Upper lobe of left lung (tissue), 6 donors: ENCODE results near the gene MGMT. TPM values are rescaled to one million over a fixed set of nuclear protein-coding genes. Genes with fewer than 3 reads are reported as not detected.
A peak's percentile ranks its signal among the peaks of the same experiment; 100 is the strongest.

Source experiments
- ATAC-seq, 2 donors: fragments of 200-7000 bp; cut with Tn5 transposase; one replicate each; pipeline ENCODE4 v1.9.1; 2022; ENCODE audit warnings: mild to moderate bottlenecking in 2 of 2, moderate library complexity in 2 of 2; ENCODE audit not compliant: low FRiP score in 2 of 2
- DNase-seq, 2 donors: peaks; one replicate each; pipeline ENCODE4 v3.0.0-alpha.2; 2019 to 2020
- H3K27ac ChIP-seq, 4 donors: fragments of 200-600 bp; sonication (generic); one replicate each; pipeline ENCODE4 v1.5.1; 2016 to 2019
- H3K27me3 ChIP-seq, 4 donors: fragments of 200-600 bp; sonication (generic); one replicate each; pipeline ENCODE4 v1.5.1; 2017 to 2019
- H3K36me3 ChIP-seq, 4 donors: fragments of 200-600 bp; sonication (generic); one replicate each; pipeline ENCODE4 v1.5.1; 2016 to 2019
- H3K4me1 ChIP-seq, 4 donors: fragments of 200-600 bp; sonication (generic); one replicate each; pipeline ENCODE4 v1.5.1; 2018 to 2019
- H3K4me3 ChIP-seq, 4 donors: fragments of 200-600 bp; sonication (generic); one replicate each; pipeline ENCODE4 v1.5.1; 2017 to 2019; ENCODE audit warnings: mild to moderate bottlenecking in 2 of 4, moderate library complexity in 1 of 4
- H3K9me3 ChIP-seq, 4 donors: fragments of 200-600 bp; sonication (generic); one replicate each; pipeline ENCODE4 v1.5.1; 2018 to 2019
- CTCF ChIP-seq, 6 experiments: fragments of 450-650 bp in 4 of 6; fragments of 200-600 bp in 2 of 6; sonication (generic) in 2 of 6; IDR thresholded peaks; one replicate each; pipeline ENCODE4 v1.5.1; 2016 to 2019; ENCODE audit warnings: antibody characterized with exemption in 6 of 6
- EP300 ChIP-seq, 4 donors: sonication (generic); formaldehyde crosslinking; IDR thresholded peaks; one replicate each; pipeline ENCODE4 v1.5.1; 2017; ENCODE audit warnings: antibody characterized with exemption in 4 of 4, control low read depth in 2 of 4
- POLR2A ChIP-seq, 4 donors: fragments of 450-650 bp; IDR thresholded peaks; one replicate each; pipeline ENCODE4 v1.5.1; 2016 to 2017; ENCODE audit warnings: antibody characterized with exemption in 4 of 4, mild to moderate bottlenecking in 2 of 4
- POLR2AphosphoS5 ChIP-seq, 2 donors: sonication (generic); formaldehyde crosslinking; IDR thresholded peaks; one replicate each; pipeline ENCODE4 v1.5.1; 2017; ENCODE audit warnings: antibody characterized with exemption in 2 of 2
- WGBS, 2 donors: methylation state at CpG; one replicate each; pipeline ENCODE4 v1.1.5; 2017 to 2018; 5-methylcytosine and 5-hydroxymethylcytosine counted together
- total RNA-seq, 6 donors: library from RNA; depleted of rRNA in 4 of 6; stranded (reverse); fragments of >200 nt in 4 of 6; gene quantifications; one replicate each; pipeline versions ENCODE4 v1.1.0 to v1.2.1, GENCODE V29; 2016 to 2021
- donor health status: DM: no; HTN: no; CAD: no; lungs with moderate emphysema.
- donor health status: DM: no; HTN: yes; CAD: no; lungs with severe emphysema.

MGMT gene
- 10 to 100 TPM; 20.9 to 44.0 (median 29.6) TPM for total RNA-seq

DNA sequence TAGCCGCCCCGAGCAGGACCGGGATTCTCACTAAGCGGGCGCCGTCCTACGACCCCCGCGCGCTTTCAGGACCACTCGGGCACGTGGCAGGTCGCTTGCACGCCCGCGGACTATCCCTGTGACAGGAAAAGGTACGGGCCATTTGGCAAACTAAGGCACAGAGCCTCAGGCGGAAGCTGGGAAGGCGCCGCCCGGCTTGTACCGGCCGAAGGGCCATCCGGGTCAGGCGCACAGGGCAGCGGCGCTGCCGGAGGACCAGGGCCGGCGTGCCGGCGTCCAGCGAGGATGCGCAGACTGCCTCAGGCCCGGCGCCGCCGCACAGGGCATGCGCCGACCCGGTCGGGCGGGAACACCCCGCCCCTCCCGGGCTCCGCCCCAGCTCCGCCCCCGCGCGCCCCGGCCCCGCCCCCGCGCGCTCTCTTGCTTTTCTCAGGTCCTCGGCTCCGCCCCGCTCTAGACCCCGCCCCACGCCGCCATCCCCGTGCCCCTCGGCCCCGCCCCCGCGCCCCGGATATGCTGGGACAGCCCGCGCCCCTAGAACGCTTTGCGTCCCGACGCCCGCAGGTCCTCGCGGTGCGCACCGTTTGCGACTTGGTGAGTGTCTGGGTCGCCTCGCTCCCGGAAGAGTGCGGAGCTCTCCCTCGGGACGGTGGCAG is at the start of gene MGMT:
TSS of gene MGMT (plus strand) at position 539 of the 656 bp plus-strand sequence.
- no peaks in the 10 kb centered on the region for H3K9me3 ChIP-seq
- peak within 1 kb of the TSS; percentile 81 to 93 (median 92) for H3K4me3 ChIP-seq
- H3K27ac ChIP-seq: peak within 1 kb of the TSS; percentile 73 to 90 (median 84)
- H3K4me1 ChIP-seq: peaks cover 4 to 21% (median 13%) of the 10 kb centered on the region in 4 donors
- no peaks in the 10 kb centered on the region for H3K27me3 ChIP-seq
- WGBS, 2 donors: 2% methylated on average over 27 of the region's 85 CpGs; no CpG with 5 or more reads in 1 of the 2 donors
- TF ChIP-seq POLR2A (IDR thresholded peaks at IDR 0.05) (peak in 2 of 4 donors; percentile 42 to 83), EP300 (IDR thresholded peaks at IDR 0.05) (no peak), CTCF (IDR thresholded peaks at IDR 0.05) (no peak), POLR2AphosphoS5 (IDR thresholded peaks at IDR 0.05) (peak; percentile 27 to 60)
- peaks cover 0 to 2% (median 0%) of the 10 kb centered on the region in 4 donors for H3K36me3 ChIP-seq
- DNase-seq: peak; percentile 95 to 100
- ATAC-seq: peak; percentile 97 to 99

GRCh38 chr10:129417870-129418269 is 49.2 kb upstream of the MGMT start:
- Histone ChIP-seq H3K4me3 (no peak overlapping the region), H3K27ac (no peak overlapping the region), H3K4me1 (peaks cover 0 to 10% (median 1%) of the 10 kb centered on the region in 4 donors), H3K36me3 (no peaks in the 10 kb centered on the region), H3K9me3 (no peaks in the 10 kb centered on the region), H3K27me3 (no peaks in the 10 kb centered on the region)
- ATAC-seq (no peak), DNase-seq (no peak)
- 49 to 57% methylated on average over 9 of the region's 9 CpGs for WGBS, 2 donors
- TF ChIP-seq POLR2A (IDR thresholded peaks at IDR 0.05) (no peak), CTCF (IDR thresholded peaks at IDR 0.05) (peak in 1 of 6 experiments; percentile 17), POLR2AphosphoS5 (IDR thresholded peaks at IDR 0.05) (no peak)

- 92 to 94% methylated on average over 15 to 17 of the region's 17 CpGs for WGBS, 2 donors
- TF ChIP-seq POLR2A (IDR thresholded peaks at IDR 0.05): no peak
These were observed 48.4 kb upstream of the MGMT start for GRCh38 chr10:129418496-129419225.

GRCh38 chr10:129419397-129419796 is 47.6 kb upstream of the MGMT start:
- 85% methylated on average over 23 of the region's 23 CpGs for WGBS, 2 donors
- peak in 1 of 2 donors; percentile 72 for DNase-seq
- TF ChIP-seq POLR2A (IDR thresholded peaks at IDR 0.05) (no peak), EP300 (IDR thresholded peaks at IDR 0.05) (no peak), CTCF (IDR thresholded peaks at IDR 0.05) (no peak), POLR2AphosphoS5 (IDR thresholded peaks at IDR 0.05) (no peak)
- Histone ChIP-seq H3K27ac (no peak overlapping the region), H3K27me3 (no peaks in the 10 kb centered on the region), H3K4me3 (no peak overlapping the region), H3K4me1 (peaks cover 0 to 10% (median 1%) of the 10 kb centered on the region in 4 donors), H3K9me3 (no peaks in the 10 kb centered on the region), H3K36me3 (no peaks in the 10 kb centered on the region)
- ATAC-seq: no peak

More at GRCh38 chr10:129418496-129419225, 48.4 kb upstream of the MGMT start:
- no peaks in the 10 kb centered on the region for H3K27me3 ChIP-seq
- H3K36me3 ChIP-seq: no peaks in the 10 kb centered on the region
- no peak for ATAC-seq
- H3K4me1 ChIP-seq: peaks cover 0 to 10% (median 1%) of the 10 kb centered on the region in 4 donors
- DNase-seq: no peak
- H3K27ac ChIP-seq: no peak overlapping the region
- H3K4me3 ChIP-seq: no peak overlapping the region
- no peaks in the 10 kb centered on the region for H3K9me3 ChIP-seq

DNA sequence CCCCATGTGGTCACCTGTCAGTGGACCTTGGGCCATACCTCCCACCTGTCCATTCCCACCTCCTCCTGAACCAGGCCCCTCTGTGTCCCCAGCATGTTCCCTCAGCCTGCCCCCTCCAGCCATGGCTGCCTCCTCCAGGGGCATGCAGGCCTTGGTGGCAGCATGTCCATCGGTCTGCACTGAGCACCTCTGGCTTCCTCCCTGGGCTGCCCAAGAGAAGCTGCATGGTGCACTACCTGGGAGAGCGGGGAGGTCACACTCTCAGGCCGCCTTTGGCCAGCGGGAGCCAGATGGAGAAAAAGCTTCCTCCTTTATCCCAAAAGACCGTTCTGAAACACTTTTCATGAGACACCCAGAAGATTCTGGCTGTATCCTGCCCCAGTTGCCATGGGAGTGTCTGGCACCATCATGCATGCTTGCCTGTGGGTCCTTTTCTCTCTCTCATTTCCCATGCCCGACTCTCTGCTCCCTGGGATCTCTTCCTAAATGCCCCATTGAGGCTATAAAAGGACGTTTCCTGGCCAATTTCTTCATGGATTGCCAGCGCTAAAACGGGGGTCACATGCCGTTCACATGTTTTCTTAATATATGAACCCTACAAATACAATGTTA is 45.5 kb upstream of the MGMT start:
- no peak for DNase-seq
- no peaks in the 10 kb centered on the region for H3K9me3 ChIP-seq

More for the DNA sequence above, 45.5 kb upstream of the MGMT start:
- H3K27ac ChIP-seq: no peak overlapping the region
- no peaks in the 10 kb centered on the region for H3K27me3 ChIP-seq
- TF ChIP-seq EP300 (IDR thresholded peaks at IDR 0.05) (no peak), CTCF (IDR thresholded peaks at IDR 0.05) (no peak), POLR2A (IDR thresholded peaks at IDR 0.05) (no peak), POLR2AphosphoS5 (IDR thresholded peaks at IDR 0.05) (no peak)
- ATAC-seq: peak; percentile 34 to 61
- H3K4me3 ChIP-seq: no peak overlapping the region
- peaks cover 0 to 10% (median 1%) of the 10 kb centered on the region in 4 donors for H3K4me1 ChIP-seq
- no peaks in the 10 kb centered on the region for H3K36me3 ChIP-seq
- WGBS, 2 donors: 89 to 93% methylated on average over 8 to 10 of the region's 10 CpGs
